HK-2 (cell line): ENCODE results near the gene RPL28.

ENCODE experiments used
- DNase-seq: peaks from one replicate; pipeline ENCODE4 v3.0.0-alpha.2; 2018; ENCODE audit not compliant: unreplicated experiment

RPL28 gene

GRCh38 chr19:55423225-55424005 is 37.7 kb downstream of the RPL28 start:
- DNase-seq: no peak

GRCh38 chr19:55424518-55424917 is 38.8 kb downstream of the RPL28 start:
- DNase-seq: no peak

GRCh38 chr19:55426042-55426441 is 40.3 kb downstream of the RPL28 start:
- DNase-seq: no peak

- DNase-seq: no peak
Measured at GRCh38 chr19:55431183-55431582, 45.5 kb downstream of the RPL28 start.

GRCh38 chr19:55432241-55432959 is 46.7 kb downstream of the RPL28 start:
- DNase-seq: no peak

- DNase-seq: no peak
Measured at GRCh38 chr19:55433292-55433691, 47.6 kb downstream of the RPL28 start.

GRCh38 chr19:55434356-55434919 is 48.7 kb downstream of the RPL28 start:
- no peak for DNase-seq

- DNase-seq: no peak
Measured at GRCh38 chr19:55435020-55435419, 49.3 kb downstream of the RPL28 start.

GRCh38 chr19:55436847-55437246 is 51.1 kb downstream of the RPL28 start:
- no peak for DNase-seq

- DNase-seq: peak; percentile 87
Measured at GRCh38 chr19:55437410-55437809, 51.7 kb downstream of the RPL28 start.

GRCh38 chr19:55439052-55439451 is 53.3 kb downstream of the RPL28 start:
- DNase-seq: no peak

- peak; percentile 34 for DNase-seq
Measured at GRCh38 chr19:55440411-55441105, 54.8 kb downstream of the RPL28 start.

- DNase-seq: no peak
Measured at GRCh38 chr19:55441319-55441691, 55.6 kb downstream of the RPL28 start.

- no peak for DNase-seq
Measured at GRCh38 chr19:55441692-55442321, 56.1 kb downstream of the RPL28 start.

GRCh38 chr19:55442372-55442961 is 56.7 kb downstream of the RPL28 start:
- no peak for DNase-seq

GRCh38 chr19:55443045-55443823 is 57.5 kb downstream of the RPL28 start, which contains the start of gene SHISA7:
Gene SHISA7, minus strand, starts transcription at chr19:55443300. Its CDS starts 437 bp downstream, at chr19:55442863.
- no peak for DNase-seq

GRCh38 chr19:55443824-55444480 is 58.2 kb downstream of the RPL28 start:
- no peak for DNase-seq

GRCh38 chr19:55444646-55445045 is 58.9 kb downstream of the RPL28 start:
- no peak for DNase-seq

- no peak for DNase-seq
Measured at GRCh38 chr19:55446060-55446459, 60.3 kb downstream of the RPL28 start.
